D341Med (cell line): ENCODE data around the gene FXYD4.
A peak's percentile ranks its signal among the peaks of the same experiment; 100 is the strongest.
"Not testable (repeated sequence)": the region's sequence is repeated elsewhere in the genome, so short reads cannot be mapped to it uniquely, and the experiment has no call there.

ENCODE experiments used
- DNase-seq: peaks from one replicate; pipeline ENCODE4 v3.0.0; 2012; ENCODE audit warnings: low spot score

FXYD4 gene

DNA sequence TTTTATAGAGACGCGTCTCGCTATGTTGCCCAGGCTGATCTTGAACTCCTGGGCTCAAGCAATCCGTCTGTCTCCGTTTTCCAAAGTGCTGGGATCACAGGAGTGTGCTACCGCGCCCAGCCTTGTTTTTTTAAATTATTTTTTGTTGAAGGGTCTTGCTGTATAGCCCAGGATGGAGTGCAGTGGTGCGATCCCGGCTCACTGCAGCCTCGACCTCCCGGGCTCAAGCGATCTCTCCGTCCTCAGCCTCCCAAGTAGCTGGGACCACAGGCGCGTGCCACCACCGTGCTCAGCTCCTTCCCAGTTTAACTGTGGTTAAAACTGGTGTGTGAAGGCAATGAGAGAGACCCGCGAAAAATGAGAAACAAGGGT is 48.5 kb downstream of the FXYD4 start:
- DNase-seq, result no peak

DNA sequence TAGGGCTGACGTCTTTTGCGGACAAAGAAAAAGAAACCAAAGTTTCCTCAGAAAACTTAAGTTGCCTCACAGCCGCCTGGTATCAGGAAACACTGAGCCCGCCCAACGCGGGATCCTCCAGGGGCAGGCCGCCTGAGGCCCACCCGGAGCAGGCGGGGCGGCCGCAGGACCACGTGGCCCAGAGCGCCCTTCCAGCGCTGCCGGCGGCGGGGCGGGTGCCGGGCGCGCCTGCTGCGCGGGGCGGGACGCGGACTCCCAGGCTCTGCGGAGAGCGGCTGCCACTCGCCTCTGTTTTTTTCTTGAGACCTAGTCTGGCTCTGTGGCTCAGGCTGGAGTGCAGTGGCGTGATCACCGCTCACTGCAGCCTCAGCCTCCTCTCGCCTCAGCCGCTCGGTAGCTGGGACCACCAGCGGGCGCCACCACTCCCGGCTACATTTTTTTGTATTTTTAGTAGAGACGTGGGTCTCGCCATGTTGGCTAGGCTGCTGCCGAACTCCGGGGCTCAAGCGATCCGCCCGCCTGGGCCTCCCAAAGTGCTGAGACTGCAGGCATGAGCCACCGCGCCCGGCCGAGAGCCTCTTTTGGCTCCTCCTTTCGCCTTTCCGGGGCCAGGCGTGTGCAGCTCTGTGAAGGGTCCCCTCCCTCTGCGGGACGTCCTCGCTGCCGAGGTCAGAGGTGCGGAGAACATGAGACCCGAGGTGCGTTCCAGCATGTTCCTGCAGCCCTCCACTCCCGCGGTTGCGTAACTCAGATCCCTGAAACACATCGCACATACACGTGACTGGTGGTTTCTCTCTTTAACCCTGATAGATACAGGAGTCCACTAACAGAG is 49.1 kb downstream of the FXYD4 start:
- DNase-seq, result peak; percentile 97

DNA sequence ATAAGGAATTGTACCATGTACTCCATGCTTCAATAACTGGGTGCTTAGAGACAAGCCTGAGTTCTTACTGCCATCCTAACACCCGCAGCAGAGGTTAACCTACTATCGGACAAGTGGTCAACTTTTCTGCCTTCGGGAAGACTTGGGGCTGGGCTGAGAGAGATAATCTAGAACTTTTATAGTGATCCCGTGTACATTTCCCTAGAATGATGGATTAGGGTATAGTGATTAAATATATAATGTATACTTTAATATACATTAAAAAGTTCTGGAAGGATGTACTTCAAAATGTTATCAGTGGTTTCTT is 49.7 kb downstream of the FXYD4 start:
- no peak for DNase-seq

DNA sequence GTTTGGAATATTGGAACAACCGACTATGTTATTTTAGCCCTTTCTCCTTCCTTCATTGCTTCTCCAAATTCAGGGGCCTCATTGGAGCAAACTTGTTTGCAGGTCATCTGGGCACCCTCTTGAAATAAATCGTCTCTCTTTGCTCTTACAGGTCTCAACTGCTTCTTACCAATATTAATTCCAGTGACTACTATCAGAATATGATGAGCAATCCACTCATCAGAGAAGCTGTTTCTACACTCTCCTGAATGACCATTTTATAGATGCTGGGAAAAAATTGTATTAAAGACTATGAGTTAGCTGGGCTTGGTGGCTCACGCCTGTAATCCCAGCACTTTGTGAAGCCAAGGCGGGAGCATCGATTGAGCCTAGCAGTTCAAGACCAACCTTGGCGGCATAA is 50.1 kb downstream of the FXYD4 start:
- DNase-seq, result no peak

DNA sequence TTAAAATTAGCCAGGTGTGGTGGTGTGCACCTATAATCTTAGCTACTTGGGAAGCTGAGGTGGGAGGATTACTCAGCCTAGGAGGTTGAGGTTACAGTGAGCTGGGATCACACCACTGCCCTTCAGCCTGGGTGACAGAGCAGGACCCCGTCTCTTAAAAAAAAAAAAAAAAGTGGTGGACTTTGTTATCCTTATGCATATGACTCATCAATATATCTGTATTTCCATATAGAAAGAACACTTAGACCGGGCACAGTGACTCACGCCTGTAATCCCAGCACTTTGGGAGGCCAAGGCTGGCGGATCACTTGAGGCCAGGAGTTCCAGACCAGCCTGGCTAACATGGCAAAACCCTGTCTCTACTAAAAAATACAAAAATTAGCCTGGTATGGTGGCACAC is 50.5 kb downstream of the FXYD4 start:
- DNase-seq, result not testable (repeated sequence)

DNA sequence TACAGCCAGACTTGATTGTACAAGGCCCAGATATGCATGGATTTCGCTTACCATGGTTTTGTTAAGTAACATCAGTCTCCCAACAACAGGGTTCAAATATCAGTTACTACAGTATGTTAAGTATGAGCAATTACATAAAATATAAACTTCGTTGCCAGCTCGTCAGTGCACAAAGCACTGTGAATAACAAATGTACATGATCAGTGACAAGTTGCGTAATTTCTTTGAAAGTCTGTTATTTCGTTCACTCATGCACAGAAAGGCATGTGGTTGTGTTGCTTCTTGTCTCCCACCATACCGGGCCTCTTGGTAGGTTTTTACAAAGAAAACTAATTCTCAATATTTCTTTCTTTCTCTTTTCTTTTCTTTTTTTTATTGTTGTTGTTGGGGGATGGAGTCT is 53.0 kb downstream of the FXYD4 start:
- no peak for DNase-seq
